Measurements from ENCODE around the gene ATP2B1. TPM values are rescaled to one million over a fixed set of nuclear protein-coding genes. Genes with fewer than 3 reads are reported as not detected.

ATP2B1 gene
- total RNA-seq, 1 donor from 2014 or later = 48.9 TPM

DNA sequence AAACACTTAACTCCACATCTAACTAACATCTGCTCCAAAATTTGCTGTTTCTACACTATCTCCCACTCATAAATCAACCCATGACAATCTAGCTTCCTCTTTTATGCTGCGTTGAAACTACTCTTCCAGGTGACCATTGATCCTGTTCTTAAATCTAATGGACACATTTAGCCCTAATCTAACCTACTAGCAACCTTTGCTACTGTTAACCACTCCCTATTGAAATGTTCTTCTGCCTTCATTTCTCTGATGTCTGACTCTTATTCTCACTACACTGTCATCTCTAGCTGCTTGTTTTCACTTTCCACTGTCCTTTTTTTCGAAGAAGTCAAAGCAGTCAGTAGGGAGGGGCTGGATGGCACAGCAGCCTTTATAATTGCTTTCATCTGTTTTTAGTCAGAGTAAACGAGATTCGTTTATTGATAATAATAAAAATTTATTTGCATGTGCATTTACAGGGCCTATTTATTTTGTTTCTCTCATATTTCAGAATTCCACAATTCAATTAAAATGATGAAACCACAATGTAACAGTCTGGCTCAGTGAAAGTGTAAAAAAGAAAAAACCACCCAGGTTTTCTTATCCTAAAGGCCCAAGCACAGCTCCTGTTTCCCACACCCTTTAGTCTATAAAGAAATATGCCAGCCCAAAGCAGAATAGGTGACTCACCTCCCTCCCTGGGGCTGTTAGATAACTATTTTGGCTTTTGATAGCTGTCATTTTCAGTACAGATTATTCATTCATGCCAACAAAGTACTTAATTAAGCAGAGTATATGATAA, 44.9 kb downstream of the ATP2B1 start:
- Histone ChIP-seq H3K4me2 (ENCODE audit: low read length) (peak overlapping the region; percentile 17), H3K79me2 (ENCODE audit: insufficient read depth, low read length) (peaks cover 71% of the 10 kb centered on the region), H4K20me1 (ENCODE audit: insufficient read depth, low read length) (peaks cover 26% of the 10 kb centered on the region), H3K4me3 (ENCODE audit: insufficient read depth, low read depth, low read length) (no peak overlapping the region), H3K27ac (ENCODE audit: low read depth, low read length) (no peak overlapping the region), H2AFZ (ENCODE audit: low read depth, low read length) (no peak overlapping the region), H3K4me1 (ENCODE audit: insufficient read depth, low read length) (peaks cover 6% of the 10 kb centered on the region), H3K9me3 (ENCODE audit: insufficient read depth, low read depth, low read length) (no peaks in the 10 kb centered on the region), H3K27me3 (ENCODE audit: insufficient read depth, low read length) (no peaks in the 10 kb centered on the region), H3K9ac (ENCODE audit: low read length) (no peak overlapping the region), H3K36me3 (ENCODE audit: insufficient read depth, low read length) (no peaks in the 10 kb centered on the region)
- H3K36me3 Mint-ChIP-seq (ENCODE audit: low read depth, unreplicated experiment) = no peaks in the 10 kb centered on the region
- TF ChIP-seq, protein P1, sequence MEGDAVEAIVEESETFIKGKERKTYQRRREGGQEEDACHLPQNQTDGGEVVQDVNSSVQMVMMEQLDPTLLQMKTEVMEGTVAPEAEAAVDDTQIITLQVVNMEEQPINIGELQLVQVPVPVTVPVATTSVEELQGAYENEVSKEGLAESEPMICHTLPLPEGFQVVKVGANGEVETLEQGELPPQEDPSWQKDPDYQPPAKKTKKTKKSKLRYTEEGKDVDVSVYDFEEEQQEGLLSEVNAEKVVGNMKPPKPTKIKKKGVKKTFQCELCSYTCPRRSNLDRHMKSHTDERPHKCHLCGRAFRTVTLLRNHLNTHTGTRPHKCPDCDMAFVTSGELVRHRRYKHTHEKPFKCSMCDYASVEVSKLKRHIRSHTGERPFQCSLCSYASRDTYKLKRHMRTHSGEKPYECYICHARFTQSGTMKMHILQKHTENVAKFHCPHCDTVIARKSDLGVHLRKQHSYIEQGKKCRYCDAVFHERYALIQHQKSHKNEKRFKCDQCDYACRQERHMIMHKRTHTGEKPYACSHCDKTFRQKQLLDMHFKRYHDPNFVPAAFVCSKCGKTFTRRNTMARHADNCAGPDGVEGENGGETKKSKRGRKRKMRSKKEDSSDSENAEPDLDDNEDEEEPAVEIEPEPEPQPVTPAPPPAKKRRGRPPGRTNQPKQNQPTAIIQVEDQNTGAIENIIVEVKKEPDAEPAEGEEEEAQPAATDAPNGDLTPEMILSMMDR (IDR thresholded peaks at IDR 0.05; ENCODE audit: insufficient read depth, low read depth, low read length) = no peak
- no peak for TF ChIP-seq EZH2 (IDR thresholded peaks at IDR 0.05; ENCODE audit: insufficient read depth, low read length)
- H3K4me3 Mint-ChIP-seq (ENCODE audit: unreplicated experiment) = no peak overlapping the region
- DNase-seq (ENCODE audit: low read depth) (peak; percentile 16), FAIRE-seq (no peak)
- no peaks in the 10 kb centered on the region for H3K9me3 Mint-ChIP-seq (ENCODE audit: unreplicated experiment)
- H3K27me3 Mint-ChIP-seq (ENCODE audit: low read depth, unreplicated experiment) = no peaks in the 10 kb centered on the region
- H3K27ac Mint-ChIP-seq (ENCODE audit: unreplicated experiment) = peak overlapping the region; percentile 63
- H3K4me1 Mint-ChIP-seq (ENCODE audit: low read depth, unreplicated experiment) = peaks cover 26% of the 10 kb centered on the region

DNA sequence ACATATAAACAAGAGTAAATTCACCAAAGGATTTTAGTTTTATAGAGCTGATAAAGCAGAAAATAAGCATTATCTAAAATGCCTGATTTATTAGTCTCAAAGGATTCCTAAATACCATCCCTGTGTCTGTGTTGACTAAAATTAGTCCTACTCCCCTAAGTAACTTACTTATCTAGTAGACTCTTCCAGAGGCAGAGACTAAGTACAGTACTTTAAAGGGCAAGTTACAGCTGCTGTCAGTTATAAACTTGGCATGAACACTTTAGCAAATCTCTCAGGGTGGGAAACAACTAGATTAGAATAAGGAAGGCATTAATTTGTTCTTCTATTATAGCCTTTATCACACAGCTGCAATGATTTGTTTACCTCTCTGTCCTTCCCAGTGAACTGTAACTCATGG, 46.0 kb downstream of the ATP2B1 start:
- H3K79me2 ChIP-seq (ENCODE audit: insufficient read depth, low read length) = peaks cover 67% of the 10 kb centered on the region
- peaks cover 21% of the 10 kb centered on the region for H4K20me1 ChIP-seq (ENCODE audit: insufficient read depth, low read length)
- Mint-ChIP-seq H3K4me1 (ENCODE audit: low read depth, unreplicated experiment) (peaks cover 30% of the 10 kb centered on the region), H3K27ac (ENCODE audit: unreplicated experiment) (no peak overlapping the region), H3K9me3 (ENCODE audit: unreplicated experiment) (no peaks in the 10 kb centered on the region), H3K27me3 (ENCODE audit: low read depth, unreplicated experiment) (no peaks in the 10 kb centered on the region), H3K4me3 (ENCODE audit: unreplicated experiment) (no peak overlapping the region), H3K36me3 (ENCODE audit: low read depth, unreplicated experiment) (no peaks in the 10 kb centered on the region)
- no peaks in the 10 kb centered on the region for H3K27me3 ChIP-seq (ENCODE audit: insufficient read depth, low read length)
- TF ChIP-seq EZH2 (IDR thresholded peaks at IDR 0.05; ENCODE audit: insufficient read depth, low read length) = no peak
- TF ChIP-seq, protein P1 (IDR thresholded peaks at IDR 0.05; ENCODE audit: insufficient read depth, low read depth, low read length) = no peak
- DNase-seq (ENCODE audit: low read depth) (no peak), FAIRE-seq (no peak)
- H3K9ac ChIP-seq (ENCODE audit: low read length) = no peak overlapping the region
- H3K4me3 ChIP-seq (ENCODE audit: insufficient read depth, low read depth, low read length) = no peak overlapping the region
- no peak overlapping the region for H3K4me2 ChIP-seq (ENCODE audit: low read length)
- H3K9me3 ChIP-seq (ENCODE audit: insufficient read depth, low read depth, low read length) = no peaks in the 10 kb centered on the region
- H3K4me1 ChIP-seq (ENCODE audit: insufficient read depth, low read length) = peaks cover 6% of the 10 kb centered on the region
- no peak overlapping the region for H3K27ac ChIP-seq (ENCODE audit: low read depth, low read length)
- no peaks in the 10 kb centered on the region for H3K36me3 ChIP-seq (ENCODE audit: insufficient read depth, low read length)
- H2AFZ ChIP-seq (ENCODE audit: low read depth, low read length) = no peak overlapping the region

DNA sequence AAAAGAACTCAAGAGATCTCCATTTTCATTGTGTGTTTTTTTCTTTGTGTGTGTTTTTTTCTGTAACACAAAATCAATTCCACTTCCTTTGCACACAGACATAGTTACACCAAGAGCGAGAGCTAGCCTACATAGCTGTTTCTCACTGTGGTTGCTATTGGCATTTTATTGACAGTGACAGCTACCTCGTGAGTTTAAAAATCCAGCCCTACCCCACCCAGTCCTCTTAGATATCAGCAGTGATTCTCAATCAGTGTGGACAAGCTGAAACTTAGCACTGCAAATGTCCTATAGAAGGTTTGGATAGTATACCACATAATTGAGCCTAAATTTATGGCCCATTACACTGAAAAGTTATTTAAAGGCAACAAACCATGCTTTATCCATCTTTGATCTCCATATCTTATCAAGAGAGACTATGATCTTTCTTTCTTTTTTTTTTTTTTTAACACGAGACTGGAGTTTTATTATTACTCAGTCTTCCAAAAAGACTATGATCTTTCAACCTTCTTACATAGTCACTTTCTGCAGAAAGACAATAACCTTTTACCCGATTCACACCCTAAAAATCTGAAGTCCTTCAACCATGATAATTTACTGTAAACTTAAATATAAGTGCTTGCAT, 46.8 kb downstream of the ATP2B1 start:
- Histone ChIP-seq H3K4me3 (ENCODE audit: insufficient read depth, low read depth, low read length) (no peak overlapping the region), H3K4me1 (ENCODE audit: insufficient read depth, low read length) (peaks cover 6% of the 10 kb centered on the region), H4K20me1 (ENCODE audit: insufficient read depth, low read length) (peaks cover 25% of the 10 kb centered on the region), H3K27ac (ENCODE audit: low read depth, low read length) (no peak overlapping the region), H3K36me3 (ENCODE audit: insufficient read depth, low read length) (no peaks in the 10 kb centered on the region), H3K79me2 (ENCODE audit: insufficient read depth, low read length) (peaks cover 67% of the 10 kb centered on the region), H3K4me2 (ENCODE audit: low read length) (no peak overlapping the region), H3K9me3 (ENCODE audit: insufficient read depth, low read depth, low read length) (no peaks in the 10 kb centered on the region), H2AFZ (ENCODE audit: low read depth, low read length) (no peak overlapping the region), H3K9ac (ENCODE audit: low read length) (no peak overlapping the region), H3K27me3 (ENCODE audit: insufficient read depth, low read length) (no peaks in the 10 kb centered on the region)
- Mint-ChIP-seq H3K9me3 (ENCODE audit: unreplicated experiment) (no peaks in the 10 kb centered on the region), H3K4me3 (ENCODE audit: unreplicated experiment) (no peak overlapping the region), H3K36me3 (ENCODE audit: low read depth, unreplicated experiment) (no peaks in the 10 kb centered on the region), H3K4me1 (ENCODE audit: low read depth, unreplicated experiment) (peaks cover 30% of the 10 kb centered on the region), H3K27me3 (ENCODE audit: low read depth, unreplicated experiment) (no peaks in the 10 kb centered on the region), H3K27ac (ENCODE audit: unreplicated experiment) (no peak overlapping the region)
- FAIRE-seq = no peak
- no peak for DNase-seq (ENCODE audit: low read depth)
- TF ChIP-seq EZH2 (IDR thresholded peaks at IDR 0.05; ENCODE audit: insufficient read depth, low read length) = no peak
- TF ChIP-seq, protein P1 (IDR thresholded peaks at IDR 0.05; ENCODE audit: insufficient read depth, low read depth, low read length) = no peak
